ENCODE results near the gene IFRD1.

Gene IFRD1

GRCh38 chr7:112423987-112424386 is 26.3 kb upstream of the IFRD1 start:
- no peak for TF ChIP-seq CTCF (IDR thresholded peaks at IDR 0.05)
- Histone ChIP-seq H3K4me3 (no peak overlapping the region), H3K27ac (no peak overlapping the region)
- no peak for DNase-seq (ENCODE audit: low spot score)

GRCh38 chr7:112427984-112428383 is 22.3 kb upstream of the IFRD1 start:
- Histone ChIP-seq H3K4me3 (no peak overlapping the region), H3K27ac (no peak overlapping the region)
- no peak for DNase-seq (ENCODE audit: low spot score)
- no peak for TF ChIP-seq CTCF (IDR thresholded peaks at IDR 0.05)

GRCh38 chr7:112428715-112429114 is 21.5 kb upstream of the IFRD1 start:
- H3K4me3 ChIP-seq, result no peak overlapping the region
- no peak for DNase-seq (ENCODE audit: low spot score)
- no peak for TF ChIP-seq CTCF (IDR thresholded peaks at IDR 0.05)
- H3K27ac ChIP-seq, result no peak overlapping the region

- Histone ChIP-seq H3K4me3 (no peak overlapping the region), H3K27ac (no peak overlapping the region)
- no peak for DNase-seq (ENCODE audit: low spot score)
- no peak for TF ChIP-seq CTCF (IDR thresholded peaks at IDR 0.05)
Measured at GRCh38 chr7:112430649-112431048, 19.6 kb upstream of the IFRD1 start.

GRCh38 chr7:112431803-112432202 is 18.5 kb upstream of the IFRD1 start:
- Histone ChIP-seq H3K4me3 (no peak overlapping the region), H3K27ac (no peak overlapping the region)
- no peak for TF ChIP-seq CTCF (IDR thresholded peaks at IDR 0.05)
- DNase-seq (ENCODE audit: low spot score), result no peak

GRCh38 chr7:112433289-112433688 is 17.0 kb upstream of the IFRD1 start:
- DNase-seq (ENCODE audit: low spot score), result no peak
- Histone ChIP-seq H3K4me3 (no peak overlapping the region), H3K27ac (no peak overlapping the region)
- no peak for TF ChIP-seq CTCF (IDR thresholded peaks at IDR 0.05)

GRCh38 chr7:112437072-112437471 is 13.2 kb upstream of the IFRD1 start:
- no peak for TF ChIP-seq CTCF (IDR thresholded peaks at IDR 0.05)
- Histone ChIP-seq H3K27ac (no peak overlapping the region), H3K4me3 (no peak overlapping the region)
- no peak for DNase-seq (ENCODE audit: low spot score)

Measured in coronary artery (tissue), 2 donors.